AG04450 (cell line): Measurements from ENCODE around the gene VSIG4. TPM values are rescaled to one million over a fixed set of nuclear protein-coding genes. Genes with fewer than 3 reads are reported as not detected.

Source experiments
- CTCF ChIA-PET: fragments of 300-600, 350-600 bp; formaldehyde crosslinking; extraction: SDS; loops from one replicate; lab custom pipeline; 2022; ENCODE audit warnings: antibody characterized with exemption, inconsistent platforms; lab: Charles Lee
- POLR2A ChIA-PET: fragments of 350-600 bp; formaldehyde crosslinking; extraction: SDS; loops from one replicate; lab custom pipeline; 2021; ENCODE audit warnings: antibody characterized with exemption, inconsistent platforms; lab: Yijun Ruan, JAX
- DNase-seq: peaks from one replicate; pipeline ENCODE4 v3.0.0-alpha.2; 2011; ENCODE audit warnings: low read depth, low spot score
- H3K27ac ChIP-seq: one replicate; pipeline ENCODE4 v1.5.1; 2012; ENCODE audit warnings: low read depth, low read length, control low read depth
- H3K27me3 ChIP-seq: one replicate; pipeline ENCODE4 v1.6.0; 2012; ENCODE audit warnings: low read length; ENCODE audit not compliant: control insufficient read depth, insufficient read depth
- H3K4me3 ChIP-seq: 2 replicates; pipeline ENCODE4 v1.5.1; 2011; ENCODE audit warnings: mild to moderate bottlenecking, low read depth, low read length, control low read depth
- H3K9me3 ChIP-seq: 2 replicates; pipeline ENCODE4 v1.5.1; 2012; ENCODE audit warnings: low read length; ENCODE audit not compliant: control insufficient read depth, insufficient read depth
- CTCF ChIP-seq: IDR thresholded peaks from 2 replicates; pipeline ENCODE4 v1.5.1; 2011; ENCODE audit warnings: low read depth, low read length, control low read depth, inconsistent platforms
- polyA plus RNA-seq: library from polyadenylated mRNA; depleted of rRNA; stranded (reverse); fragments of >200 nt; gene quantifications from 2 replicates; pipeline ENCODE4 v1.2.3, GENCODE V29; 2011

Gene VSIG4
- polyA plus RNA-seq, 1 experiment = not detected

- Histone ChIP-seq H3K27ac (no peak overlapping the region), H3K9me3 (no peaks in the 10 kb centered on the region), H3K4me3 (no peak overlapping the region), H3K27me3 (no peaks in the 10 kb centered on the region)
- TF ChIP-seq CTCF = no peak
- CTCF ChIA-PET = no interaction called here
- POLR2A ChIA-PET = no interaction called here
- no peak for DNase-seq
Measured at GRCh38 chrX:66015152-66015831, 24.6 kb downstream of the VSIG4 start.

- CTCF ChIA-PET = no interaction called here
Measured at GRCh38 chrX:66014556-66014955, 25.3 kb downstream of the VSIG4 start.

GRCh38 chrX:66014084-66014483 is 25.8 kb downstream of the VSIG4 start:
- no peaks in the 10 kb centered on the region for H3K9me3 ChIP-seq
- CTCF ChIA-PET = no interaction called here
- TF ChIP-seq CTCF = no peak
- POLR2A ChIA-PET = no interaction called here
- no peak overlapping the region for H3K4me3 ChIP-seq
- no peak overlapping the region for H3K27ac ChIP-seq
- DNase-seq = no peak
- H3K27me3 ChIP-seq = no peaks in the 10 kb centered on the region

More at GRCh38 chrX:66014556-66014955, 25.3 kb downstream of the VSIG4 start:
- no peak for TF ChIP-seq CTCF
- H3K4me3 ChIP-seq = no peak overlapping the region
- H3K9me3 ChIP-seq = no peaks in the 10 kb centered on the region
- no peak for DNase-seq
- no peaks in the 10 kb centered on the region for H3K27me3 ChIP-seq
- POLR2A ChIA-PET = no interaction called here
- H3K27ac ChIP-seq = no peak overlapping the region

GRCh38 chrX:66013194-66013816 is 26.6 kb downstream of the VSIG4 start:
- no peak for TF ChIP-seq CTCF
- Histone ChIP-seq H3K27me3 (no peaks in the 10 kb centered on the region), H3K27ac (no peak overlapping the region), H3K4me3 (no peak overlapping the region), H3K9me3 (no peaks in the 10 kb centered on the region)
- ChIA-PET CTCF (no interaction called here), POLR2A (no interaction called here)
- DNase-seq = no peak

- Histone ChIP-seq H3K27me3 (no peaks in the 10 kb centered on the region), H3K27ac (no peak overlapping the region), H3K4me3 (no peak overlapping the region), H3K9me3 (no peaks in the 10 kb centered on the region)
- ChIA-PET CTCF (no interaction called here), POLR2A (no interaction called here)
- DNase-seq = no peak
- no peak for TF ChIP-seq CTCF
Measured at GRCh38 chrX:66012094-66012534, 27.8 kb downstream of the VSIG4 start.
